HepG2 (cell line): ENCODE results near the gene SECISBP2L. TPM values are rescaled to one million over a fixed set of nuclear protein-coding genes. Genes with fewer than 3 reads are reported as not detected.

Experiments
- ATAC-seq: fragments of 200-7000 bp; cut with Tn5 transposase; 3 replicates; pipeline ENCODE4 v1.9.1; 2020; ENCODE audit warnings: mild to moderate bottlenecking, moderate library complexity
- BruUV-seq: library from RNA; stranded (reverse); fragments of 400-500 nt; replicated peaks from 2 replicates; lab custom pipeline; 2021; lab: Mats Ljungman, UMichigan
- CTCF ChIA-PET: fragments of 300-600 bp; formaldehyde crosslinking; extraction: SDS; loops from one replicate; lab custom pipeline; 2021; ENCODE audit warnings: low total read pairs, inconsistent platforms, low intra/inter-chr PET ratio; lab: Yijun Ruan, JAX
- POLR2A ChIA-PET: fragments of 350-600 bp; sonication (Branson Sonifier 250); formaldehyde crosslinking; loops from one replicate; lab custom pipeline; 2020; ENCODE audit warnings: antibody characterized with exemption, inconsistent platforms; lab: Yijun Ruan, JAX
- DNase-seq: peaks from one replicate; pipeline ENCODE4 v3.0.0-alpha.2; 2015; ENCODE audit warnings: low spot score
- FAIRE-seq: peaks from 3 replicates; lab custom pipeline; 2011; peaks lifted over from hg19 to GRCh38; lab: Jason Lieb, UNC
- H2AFZ ChIP-seq: one replicate; pipeline ENCODE4 v1.6.1; 2011; ENCODE audit warnings: low read length, inconsistent platforms
- H3K27ac ChIP-seq: fragments of 300-600 bp; 3 replicates; pipeline ENCODE4 v1.8.0; 2011; ENCODE audit warnings: mixed run types, mild to moderate bottlenecking, mixed read lengths, low read length, inconsistent platforms; ENCODE audit not compliant: insufficient read depth; ENCODE audit errors: extremely low read length
- H3K27me3 ChIP-seq, 2 experiments: fragments of 200-600 bp in 1 of 2; 2 replicates in 1 of 2; 3 replicates in 1 of 2; pipeline versions ENCODE4 v1.6.0 to v1.8.0; 2011; ENCODE audit warnings: low read length in 2 of 2, mild to moderate bottlenecking in 2 of 2, moderate library complexity in 2 of 2, inconsistent platforms in 1 of 2; ENCODE audit not compliant: insufficient read depth in 2 of 2, control insufficient read depth in 1 of 2
- H3K36me3 ChIP-seq, 2 experiments: fragments of 200-600 bp in 1 of 2; replicated peaks in 1 of 2; 2 replicates in 1 of 2; 3 replicates in 1 of 2; pipeline versions ENCODE4 v1.5.1 to v1.8.0; 2011; ENCODE audit warnings: low read length in 2 of 2, inconsistent platforms in 1 of 2; ENCODE audit not compliant: insufficient read depth in 2 of 2, control insufficient read depth in 1 of 2
- H3K4me1 ChIP-seq: 2 replicates; pipeline ENCODE4 v1.5.1; 2012; ENCODE audit warnings: low read length, inconsistent platforms; ENCODE audit not compliant: insufficient read depth
- H3K4me2 ChIP-seq: 2 replicates; pipeline ENCODE4 v1.6.0; 2011; ENCODE audit warnings: low read depth, low read length, inconsistent platforms
- H3K4me3 ChIP-seq, 3 experiments: fragments of 200-600 bp in 1 of 3; sonication (generic), shearing (Covaris generic) in 1 of 3; replicated peaks in 1 of 3; 2 replicates each; pipeline ENCODE4 v1.5.1; 2011 to 2016; ENCODE audit warnings: low read length in 3 of 3, inconsistent platforms in 2 of 3, low read depth in 2 of 3, mild to moderate bottlenecking in 2 of 3, control low read depth in 1 of 3, mixed read lengths in 1 of 3; ENCODE audit not compliant: insufficient read depth in 1 of 3
- H3K79me2 ChIP-seq: one replicate; pipeline ENCODE4 v1.6.1; 2011; ENCODE audit warnings: low read length, inconsistent platforms; ENCODE audit not compliant: insufficient read depth
- H3K9ac ChIP-seq: 2 replicates; pipeline ENCODE4 v1.6.0; 2011; ENCODE audit warnings: mild to moderate bottlenecking, low read depth, low read length, inconsistent platforms; ENCODE audit not compliant: insufficient read depth
- H3K9me3 ChIP-seq: 2 replicates; pipeline ENCODE4 v1.5.1; 2012; ENCODE audit warnings: mild to moderate bottlenecking, low read length
- H4K20me1 ChIP-seq: 2 replicates; pipeline ENCODE4 v1.6.0; 2011; ENCODE audit warnings: inconsistent platforms, mild to moderate bottlenecking, low read length, moderate library complexity; ENCODE audit not compliant: insufficient read depth
- ATF7 ChIP-seq, 2 experiments: fragments of 450-650 bp in 1 of 2; sonication (generic) in 1 of 2; formaldehyde crosslinking in 1 of 2; IDR thresholded peaks; 2 replicates each; pipeline versions ENCODE4 v1.4.0 to v1.6.1; 2016 to 2020; ENCODE audit warnings: antibody characterized with exemption in 1 of 2, mild to moderate bottlenecking in 1 of 2, missing genetic modification reagents in 1 of 2
- CBX1 ChIP-seq: IDR thresholded peaks from one replicate; pipeline ENCODE4 v1.6.1; 2016; ENCODE audit warnings: antibody characterized with exemption, low read depth
- THYN1 ChIP-seq: sonication (generic); formaldehyde crosslinking; IDR thresholded peaks from 2 replicates; pipeline ENCODE4 v1.8.1; 2023; ENCODE audit warnings: low read depth, mild to moderate bottlenecking, moderate library complexity, missing genetic modification reagents, borderline replicate concordance
- ZNF264 ChIP-seq: sonication (generic); formaldehyde crosslinking; IDR thresholded peaks from 2 replicates; pipeline ENCODE4 v1.4.0; 2020; ENCODE audit warnings: missing genetic modification reagents
- WGBS: methylation state at CpG from one replicate; pipeline ENCODE4 v1.1.6; 2017; ENCODE audit warnings: low lambda C conversion rate; 5-methylcytosine and 5-hydroxymethylcytosine counted together
- in situ Hi-C: cut with HindIII; loops from 2 replicates; pipeline ENCODE4 v1.10.0; 2017; ENCODE audit warnings: low pct_unique_long_range_greater_than_20kb; ENCODE audit not compliant: extremely low pct_ligation_motif_present
- intact Hi-C: fragments of 100-400 bp; cut with micrococcal nuclease; formaldehyde crosslinking; loops from one replicate; pipeline ENCODE4 v1.10.0; 2022; ENCODE audit not compliant: unreplicated experiment
- polyA plus RNA-seq, 8 experiments: library from polyadenylated mRNA; depleted of rRNA in 3 of 8; stranded (reverse) in 7 of 8; unstranded in 1 of 8; fragments of >200 nt; fragmentation: Illumina TruSeq in 4 of 8; extraction: Trizol in 4 of 8; gene quantifications; 2 replicates each; pipeline versions ENCODE4 v1.2.1 to v1.2.3, GENCODE V29; 2011 to 2016; ENCODE audit warnings: low read depth in 4 of 8, missing spikeins in 1 of 8, mixed read lengths in 1 of 8; ENCODE audit not compliant: insufficient read depth in 1 of 8
- total RNA-seq, 5 experiments: library from RNA; depleted of rRNA; stranded (reverse); fragments of >200 nt; fragmentation: Illumina TruSeq; extraction: Trizol; gene quantifications; 2 replicates each; pipeline ENCODE4 v1.2.3, GENCODE V29; 2016; ENCODE audit warnings: low read depth in 1 of 5
- TF ChIP-seq, protein P1 (sequence below): sonication (generic); formaldehyde crosslinking; IDR thresholded peaks from 2 replicates; pipeline ENCODE4 v1.9.0; 2021; ENCODE audit warnings: missing genetic modification reagents, borderline replicate concordance

SECISBP2L gene
- total and polyA plus RNA-seq, 2 of the 13 experiments (the other 11 are each of a cell fraction or from before 2014, with no cell fraction given): 13.9 to 15.6 TPM

DNA sequence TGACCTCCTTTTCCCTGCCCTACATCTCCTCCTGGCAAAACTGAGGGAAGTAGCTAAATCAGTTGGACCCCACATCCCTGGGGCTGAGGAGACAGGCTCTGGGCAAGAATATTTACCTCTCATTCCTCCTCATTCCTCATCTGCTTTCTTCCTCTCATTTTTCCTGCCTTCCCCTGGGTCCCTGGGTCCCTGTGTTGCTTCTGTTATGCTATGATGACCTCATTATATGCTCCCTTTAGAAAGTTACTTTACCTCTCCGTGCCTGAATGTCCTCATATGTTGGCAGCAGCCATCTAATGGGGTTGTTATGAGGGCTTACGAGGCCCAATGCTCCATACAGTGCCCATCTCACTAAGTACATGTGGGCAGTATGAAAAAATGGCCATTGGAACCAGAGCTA, 81.3 kb downstream of the SECISBP2L start:
- H3K9ac ChIP-seq: no peak overlapping the region
- in situ Hi-C loops: loop anchor here (5.0 kb wide), 1 partner anchor 103 kb away; no protein-coding TSS in a partner anchor
- H3K36me3 ChIP-seq: no peaks in the 10 kb centered on the region
- no peaks in the 10 kb centered on the region for H3K9me3 ChIP-seq
- no peak overlapping the region for H2AFZ ChIP-seq
- POLR2A ChIA-PET: interaction anchor here (1.2 kb wide), 1 partner anchor 11 kb away, joined by 4 read pairs; no protein-coding TSS in a partner anchor
- H3K4me1 ChIP-seq: peaks cover 17% of the 10 kb centered on the region; the same call in 1 of the 2 replicates
- TF ChIP-seq ZNF264 (CRISPR knock-in tag) (no peak), CBX1 (no peak), THYN1 (CRISPR knock-in tag) (no peak), ATF7 (IDR thresholded peaks at IDR 0.05) (peak; percentile 58), ATF7 (CRISPR knock-in tag; IDR thresholded peaks at IDR 0.05) (no peak)
- TF ChIP-seq, protein P1, sequence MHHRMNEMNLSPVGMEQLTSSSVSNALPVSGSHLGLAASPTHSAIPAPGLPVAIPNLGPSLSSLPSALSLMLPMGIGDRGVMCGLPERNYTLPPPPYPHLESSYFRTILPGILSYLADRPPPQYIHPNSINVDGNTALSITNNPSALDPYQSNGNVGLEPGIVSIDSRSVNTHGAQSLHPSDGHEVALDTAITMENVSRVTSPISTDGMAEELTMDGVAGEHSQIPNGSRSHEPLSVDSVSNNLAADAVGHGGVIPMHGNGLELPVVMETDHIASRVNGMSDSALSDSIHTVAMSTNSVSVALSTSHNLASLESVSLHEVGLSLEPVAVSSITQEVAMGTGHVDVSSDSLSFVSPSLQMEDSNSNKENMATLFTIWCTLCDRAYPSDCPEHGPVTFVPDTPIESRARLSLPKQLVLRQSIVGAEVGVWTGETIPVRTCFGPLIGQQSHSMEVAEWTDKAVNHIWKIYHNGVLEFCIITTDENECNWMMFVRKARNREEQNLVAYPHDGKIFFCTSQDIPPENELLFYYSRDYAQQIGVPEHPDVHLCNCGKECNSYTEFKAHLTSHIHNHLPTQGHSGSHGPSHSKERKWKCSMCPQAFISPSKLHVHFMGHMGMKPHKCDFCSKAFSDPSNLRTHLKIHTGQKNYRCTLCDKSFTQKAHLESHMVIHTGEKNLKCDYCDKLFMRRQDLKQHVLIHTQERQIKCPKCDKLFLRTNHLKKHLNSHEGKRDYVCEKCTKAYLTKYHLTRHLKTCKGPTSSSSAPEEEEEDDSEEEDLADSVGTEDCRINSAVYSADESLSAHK (CRISPR knock-in tag): no peak
- 24% methylated on average over 2 of the region's 2 CpGs for WGBS
- FAIRE-seq (no peak), ATAC-seq (no peak), DNase-seq (no peak)
- H3K4me2 ChIP-seq: no peak overlapping the region
- H3K27ac ChIP-seq: no peak overlapping the region
- H3K79me2 ChIP-seq: no peaks in the 10 kb centered on the region
- intact Hi-C loops: no loop called here
- no TSS peak for BruUV-seq
- peaks cover 3 to 53% of the 10 kb centered on the region in 2 experiments; a peak in 3 of 5 replicates for H3K27me3 ChIP-seq
- CTCF ChIA-PET: no interaction called here
- H4K20me1 ChIP-seq: no peaks in the 10 kb centered on the region
- no peak overlapping the region for H3K4me3 ChIP-seq
